HepG2 (cell line): ENCODE results near the gene NME8. TPM values are rescaled to one million over a fixed set of nuclear protein-coding genes. Genes with fewer than 3 reads are reported as not detected.

ENCODE experiments used
- ATAC-seq: fragments of 200-7000 bp; cut with Tn5 transposase; 3 replicates; pipeline ENCODE4 v1.9.1; 2020; ENCODE audit warnings: mild to moderate bottlenecking, moderate library complexity
- BruUV-seq: library from RNA; stranded (reverse); fragments of 400-500 nt; replicated peaks from 2 replicates; lab custom pipeline; 2021; lab: Mats Ljungman, UMichigan
- CTCF ChIA-PET: fragments of 300-600 bp; formaldehyde crosslinking; extraction: SDS; loops from one replicate; lab custom pipeline; 2021; ENCODE audit warnings: low total read pairs, inconsistent platforms, low intra/inter-chr PET ratio; lab: Yijun Ruan, JAX
- POLR2A ChIA-PET: fragments of 350-600 bp; sonication (Branson Sonifier 250); formaldehyde crosslinking; loops from one replicate; lab custom pipeline; 2020; ENCODE audit warnings: antibody characterized with exemption, inconsistent platforms; lab: Yijun Ruan, JAX
- DNase-seq: peaks from one replicate; pipeline ENCODE4 v3.0.0-alpha.2; 2015; ENCODE audit warnings: low spot score
- FAIRE-seq: peaks from 3 replicates; lab custom pipeline; 2011; peaks lifted over from hg19 to GRCh38; lab: Jason Lieb, UNC
- H2AFZ ChIP-seq: one replicate; pipeline ENCODE4 v1.6.1; 2011; ENCODE audit warnings: low read length, inconsistent platforms
- H3K27ac ChIP-seq: fragments of 300-600 bp; 3 replicates; pipeline ENCODE4 v1.8.0; 2011; ENCODE audit warnings: mixed run types, mild to moderate bottlenecking, mixed read lengths, low read length, inconsistent platforms; ENCODE audit not compliant: insufficient read depth; ENCODE audit errors: extremely low read length
- H3K27me3 ChIP-seq, 2 experiments: fragments of 200-600 bp in 1 of 2; 2 replicates in 1 of 2; 3 replicates in 1 of 2; pipeline versions ENCODE4 v1.6.0 to v1.8.0; 2011; ENCODE audit warnings: low read length in 2 of 2, mild to moderate bottlenecking in 2 of 2, moderate library complexity in 2 of 2, inconsistent platforms in 1 of 2; ENCODE audit not compliant: insufficient read depth in 2 of 2, control insufficient read depth in 1 of 2
- H3K36me3 ChIP-seq, 2 experiments: fragments of 200-600 bp in 1 of 2; replicated peaks in 1 of 2; 2 replicates in 1 of 2; 3 replicates in 1 of 2; pipeline versions ENCODE4 v1.5.1 to v1.8.0; 2011; ENCODE audit warnings: low read length in 2 of 2, inconsistent platforms in 1 of 2; ENCODE audit not compliant: insufficient read depth in 2 of 2, control insufficient read depth in 1 of 2
- H3K4me1 ChIP-seq: 2 replicates; pipeline ENCODE4 v1.5.1; 2012; ENCODE audit warnings: low read length, inconsistent platforms; ENCODE audit not compliant: insufficient read depth
- H3K4me2 ChIP-seq: 2 replicates; pipeline ENCODE4 v1.6.0; 2011; ENCODE audit warnings: low read depth, low read length, inconsistent platforms
- H3K4me3 ChIP-seq, 3 experiments: fragments of 200-600 bp in 1 of 3; sonication (generic), shearing (Covaris generic) in 1 of 3; replicated peaks in 1 of 3; 2 replicates each; pipeline ENCODE4 v1.5.1; 2011 to 2016; ENCODE audit warnings: low read length in 3 of 3, inconsistent platforms in 2 of 3, low read depth in 2 of 3, mild to moderate bottlenecking in 2 of 3, control low read depth in 1 of 3, mixed read lengths in 1 of 3; ENCODE audit not compliant: insufficient read depth in 1 of 3
- H3K79me2 ChIP-seq: one replicate; pipeline ENCODE4 v1.6.1; 2011; ENCODE audit warnings: low read length, inconsistent platforms; ENCODE audit not compliant: insufficient read depth
- H3K9ac ChIP-seq: 2 replicates; pipeline ENCODE4 v1.6.0; 2011; ENCODE audit warnings: mild to moderate bottlenecking, low read depth, low read length, inconsistent platforms; ENCODE audit not compliant: insufficient read depth
- H3K9me3 ChIP-seq: 2 replicates; pipeline ENCODE4 v1.5.1; 2012; ENCODE audit warnings: mild to moderate bottlenecking, low read length
- H4K20me1 ChIP-seq: 2 replicates; pipeline ENCODE4 v1.6.0; 2011; ENCODE audit warnings: inconsistent platforms, mild to moderate bottlenecking, low read length, moderate library complexity; ENCODE audit not compliant: insufficient read depth
- CREB1 ChIP-seq, 2 experiments: fragments of 450-650 bp in 1 of 2; IDR thresholded peaks; 2 replicates each; pipeline ENCODE4 v1.6.1; 2016 to 2017; ENCODE audit warnings: control low read depth in 1 of 2, mild to moderate bottlenecking in 1 of 2, missing compliant biosample characterization in 1 of 2, missing genetic modification characterization in 1 of 2
- EHMT2 ChIP-seq: fragments of 200-600 bp; sonication (generic); IDR thresholded peaks from 2 replicates; pipeline ENCODE4 v1.7.0; 2017; ENCODE audit warnings: antibody characterized with exemption, low read depth, low read length, borderline replicate concordance
- ETV6 ChIP-seq: sonication (generic); formaldehyde crosslinking; conservative IDR thresholded peaks from 2 replicates; pipeline ENCODE4 v1.4.0; 2020; ENCODE audit warnings: missing genetic modification reagents
- HDAC6 ChIP-seq: fragments of 200-600 bp; sonication (generic); IDR thresholded peaks from 2 replicates; pipeline ENCODE4 v1.7.0; 2017; ENCODE audit warnings: mild to moderate bottlenecking, antibody characterized with exemption, low read length, low read depth
- IKZF4 ChIP-seq: sonication (generic); formaldehyde crosslinking; IDR thresholded peaks from 2 replicates; pipeline ENCODE4 v1.5.1; 2020; ENCODE audit warnings: borderline replicate concordance, mild to moderate bottlenecking, low read depth, missing genetic modification reagents; ENCODE audit errors: not compliant biosample characterization
- KLF12 ChIP-seq: sonication (generic); formaldehyde crosslinking; IDR thresholded peaks from 2 replicates; pipeline ENCODE4 v1.4.0; 2020; ENCODE audit warnings: missing genetic modification reagents, borderline replicate concordance
- KLF13 ChIP-seq: sonication (generic); formaldehyde crosslinking; IDR thresholded peaks from 2 replicates; pipeline ENCODE4 v1.4.0; 2020; ENCODE audit warnings: mild to moderate bottlenecking, missing genetic modification reagents
- MTF2 ChIP-seq: sonication (generic); formaldehyde crosslinking; IDR thresholded peaks from 2 replicates; pipeline ENCODE4 v1.5.0; 2020; ENCODE audit warnings: missing genetic modification reagents, borderline replicate concordance
- SMAD9 ChIP-seq: sonication (generic); formaldehyde crosslinking; IDR thresholded peaks from 2 replicates; pipeline ENCODE4 v1.5.1; 2020; ENCODE audit warnings: mild to moderate bottlenecking, missing genetic modification reagents
- THAP11 ChIP-seq: IDR thresholded peaks from 2 replicates; pipeline ENCODE4 v1.6.1; 2016; ENCODE audit warnings: missing biosample characterization, missing genetic modification reagents
- ZNF136 ChIP-seq: sonication (generic); formaldehyde crosslinking; IDR thresholded peaks from 2 replicates; pipeline ENCODE4 v1.8.1; 2022; ENCODE audit warnings: low read depth, mild to moderate bottlenecking, moderate library complexity, missing genetic modification reagents
- ZNF549 ChIP-seq: sonication (generic); formaldehyde crosslinking; IDR thresholded peaks from 2 replicates; pipeline ENCODE4 v1.5.0; 2020; ENCODE audit warnings: missing genetic modification reagents
- ZNF577 ChIP-seq: sonication (generic); formaldehyde crosslinking; IDR thresholded peaks from 2 replicates; pipeline ENCODE4 v1.4.0; 2020; ENCODE audit warnings: mild to moderate bottlenecking, low read depth, missing genetic modification reagents, borderline replicate concordance
- ZNF605 ChIP-seq: sonication (generic); formaldehyde crosslinking; IDR thresholded peaks from 2 replicates; pipeline ENCODE4 v1.8.0; 2022; ENCODE audit warnings: mild to moderate bottlenecking, missing genetic modification reagents
- WGBS: methylation state at CpG from one replicate; pipeline ENCODE4 v1.1.6; 2017; ENCODE audit warnings: low lambda C conversion rate; 5-methylcytosine and 5-hydroxymethylcytosine counted together
- in situ Hi-C: cut with HindIII; loops from 2 replicates; pipeline ENCODE4 v1.10.0; 2017; ENCODE audit warnings: low pct_unique_long_range_greater_than_20kb; ENCODE audit not compliant: extremely low pct_ligation_motif_present
- intact Hi-C: fragments of 100-400 bp; cut with micrococcal nuclease; formaldehyde crosslinking; loops from one replicate; pipeline ENCODE4 v1.10.0; 2022; ENCODE audit not compliant: unreplicated experiment
- polyA plus RNA-seq, 8 experiments: library from polyadenylated mRNA; depleted of rRNA in 3 of 8; stranded (reverse) in 7 of 8; unstranded in 1 of 8; fragments of >200 nt; fragmentation: Illumina TruSeq in 4 of 8; extraction: Trizol in 4 of 8; gene quantifications; 2 replicates each; pipeline versions ENCODE4 v1.2.1 to v1.2.3, GENCODE V29; 2011 to 2016; ENCODE audit warnings: low read depth in 4 of 8, missing spikeins in 1 of 8, mixed read lengths in 1 of 8; ENCODE audit not compliant: insufficient read depth in 1 of 8
- total RNA-seq, 5 experiments: library from RNA; depleted of rRNA; stranded (reverse); fragments of >200 nt; fragmentation: Illumina TruSeq; extraction: Trizol; gene quantifications; 2 replicates each; pipeline ENCODE4 v1.2.3, GENCODE V29; 2016; ENCODE audit warnings: low read depth in 1 of 5
- TF ChIP-seq, protein P1 (sequence below): sonication (generic); formaldehyde crosslinking; IDR thresholded peaks from 2 replicates; pipeline ENCODE4 v1.5.0; 2020; ENCODE audit warnings: mild to moderate bottlenecking, missing genetic modification reagents
- TF ChIP-seq, protein P2 (sequence below): sonication (generic); formaldehyde crosslinking; IDR thresholded peaks from 2 replicates; pipeline ENCODE4 v1.4.0; 2020; ENCODE audit warnings: missing genetic modification reagents, mild to moderate bottlenecking, borderline replicate concordance
- TF ChIP-seq, protein P3 (sequence below): sonication (generic); formaldehyde crosslinking; IDR thresholded peaks from 2 replicates; pipeline ENCODE4 v1.5.0; 2020; ENCODE audit warnings: missing genetic modification reagents

NME8 gene
- total and polyA plus RNA-seq, 2 of the 13 experiments (the other 11 are each of a cell fraction or from before 2014, with no cell fraction given), result not detected

DNA sequence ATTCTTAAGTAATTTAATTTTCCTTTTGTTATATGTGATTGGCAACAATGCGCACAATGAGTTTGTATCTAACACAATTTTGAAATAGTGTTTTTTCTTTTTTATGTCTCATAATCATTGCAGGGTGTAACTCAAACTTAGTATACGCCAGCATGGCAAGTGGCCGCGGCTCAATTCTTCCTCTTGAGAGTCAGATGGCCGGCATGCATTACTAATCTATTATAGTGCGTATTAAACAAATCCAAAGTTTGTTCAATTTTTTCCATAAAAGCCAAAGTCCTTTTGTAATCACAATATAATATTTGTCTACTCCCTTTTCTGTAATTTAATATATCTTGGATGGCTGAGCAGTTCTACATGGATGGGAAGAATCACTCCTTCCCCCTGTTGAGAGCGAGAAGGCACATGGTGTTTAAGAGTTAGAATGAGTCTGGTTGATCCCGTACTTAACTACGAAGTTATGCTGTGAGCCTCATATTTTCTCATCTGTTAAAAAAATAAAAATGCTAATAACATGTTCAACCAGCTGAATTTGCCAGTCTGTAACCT, 84.7 kb downstream of the NME8 start:
- 95% methylated on average over 9 of the region's 9 CpGs for WGBS
- Histone ChIP-seq H3K4me3 (no peak overlapping the region), H3K36me3 (peaks cover 0 to 2% of the 10 kb centered on the region in 2 experiments; a peak in 1 of 5 replicates), H3K4me2 (no peak overlapping the region), H3K9me3 (no peaks in the 10 kb centered on the region), H2AFZ (no peak overlapping the region), H3K9ac (no peak overlapping the region), H3K27me3 (no peaks in the 10 kb centered on the region), H3K27ac (no peak overlapping the region)
- FAIRE-seq (no peak), DNase-seq (no peak), ATAC-seq (no peak)
- intact Hi-C loops, result no loop called here
- in situ Hi-C loops, result no loop called here
- ChIA-PET CTCF (no interaction called here), POLR2A (interaction anchor here (1.0 to 3.4 kb wide), 3 partner anchors 12 to 16 kb away, joined by 3 to 14 read pairs (median 11); partner anchors contain the start of gene EPDR1)
- BruUV-seq, result no TSS peak
- TF ChIP-seq EHMT2, result no peak
- no peak for TF ChIP-seq SMAD9
- TF ChIP-seq KLF13 (CRISPR knock-in tag), result no peak
- no peak for TF ChIP-seq MTF2 (CRISPR knock-in tag)
- TF ChIP-seq THAP11 (CRISPR knock-in tag), result no peak
- TF ChIP-seq HDAC6, result no peak
- TF ChIP-seq, protein P1, sequence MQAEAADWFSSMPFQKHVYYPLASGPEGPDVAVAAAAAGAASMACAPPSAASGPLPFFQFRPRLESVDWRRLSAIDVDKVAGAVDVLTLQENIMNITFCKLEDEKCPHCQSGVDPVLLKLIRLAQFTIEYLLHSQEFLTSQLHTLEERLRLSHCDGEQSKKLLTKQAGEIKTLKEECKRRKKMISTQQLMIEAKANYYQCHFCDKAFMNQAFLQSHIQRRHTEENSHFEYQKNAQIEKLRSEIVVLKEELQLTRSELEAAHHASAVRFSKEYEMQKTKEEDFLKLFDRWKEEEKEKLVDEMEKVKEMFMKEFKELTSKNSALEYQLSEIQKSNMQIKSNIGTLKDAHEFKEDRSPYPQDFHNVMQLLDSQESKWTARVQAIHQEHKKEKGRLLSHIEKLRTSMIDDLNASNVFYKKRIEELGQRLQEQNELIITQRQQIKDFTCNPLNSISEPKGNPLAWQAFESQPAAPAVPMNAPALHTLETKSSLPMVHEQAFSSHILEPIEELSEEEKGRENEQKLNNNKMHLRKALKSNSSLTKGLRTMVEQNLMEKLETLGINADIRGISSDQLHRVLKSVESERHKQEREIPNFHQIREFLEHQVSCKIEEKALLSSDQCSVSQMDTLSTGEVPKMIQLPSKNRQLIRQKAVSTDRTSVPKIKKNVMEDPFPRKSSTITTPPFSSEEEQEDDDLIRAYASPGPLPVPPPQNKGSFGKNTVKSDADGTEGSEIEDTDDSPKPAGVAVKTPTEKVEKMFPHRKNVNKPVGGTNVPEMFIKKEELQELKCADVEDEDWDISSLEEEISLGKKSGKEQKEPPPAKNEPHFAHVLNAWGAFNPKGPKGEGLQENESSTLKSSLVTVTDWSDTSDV (CRISPR knock-in tag), result no peak
- TF ChIP-seq, protein P2, sequence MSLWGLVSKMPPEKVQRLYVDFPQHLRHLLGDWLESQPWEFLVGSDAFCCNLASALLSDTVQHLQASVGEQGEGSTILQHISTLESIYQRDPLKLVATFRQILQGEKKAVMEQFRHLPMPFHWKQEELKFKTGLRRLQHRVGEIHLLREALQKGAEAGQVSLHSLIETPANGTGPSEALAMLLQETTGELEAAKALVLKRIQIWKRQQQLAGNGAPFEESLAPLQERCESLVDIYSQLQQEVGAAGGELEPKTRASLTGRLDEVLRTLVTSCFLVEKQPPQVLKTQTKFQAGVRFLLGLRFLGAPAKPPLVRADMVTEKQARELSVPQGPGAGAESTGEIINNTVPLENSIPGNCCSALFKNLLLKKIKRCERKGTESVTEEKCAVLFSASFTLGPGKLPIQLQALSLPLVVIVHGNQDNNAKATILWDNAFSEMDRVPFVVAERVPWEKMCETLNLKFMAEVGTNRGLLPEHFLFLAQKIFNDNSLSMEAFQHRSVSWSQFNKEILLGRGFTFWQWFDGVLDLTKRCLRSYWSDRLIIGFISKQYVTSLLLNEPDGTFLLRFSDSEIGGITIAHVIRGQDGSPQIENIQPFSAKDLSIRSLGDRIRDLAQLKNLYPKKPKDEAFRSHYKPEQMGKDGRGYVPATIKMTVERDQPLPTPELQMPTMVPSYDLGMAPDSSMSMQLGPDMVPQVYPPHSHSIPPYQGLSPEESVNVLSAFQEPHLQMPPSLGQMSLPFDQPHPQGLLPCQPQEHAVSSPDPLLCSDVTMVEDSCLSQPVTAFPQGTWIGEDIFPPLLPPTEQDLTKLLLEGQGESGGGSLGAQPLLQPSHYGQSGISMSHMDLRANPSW, result no peak
- no peak for TF ChIP-seq KLF12
- no peak for TF ChIP-seq IKZF4 (CRISPR knock-in tag)
- TF ChIP-seq ZNF605 (CRISPR knock-in tag), result no peak
- no peak for TF ChIP-seq ZNF577 (CRISPR knock-in tag)
- TF ChIP-seq, protein P3, sequence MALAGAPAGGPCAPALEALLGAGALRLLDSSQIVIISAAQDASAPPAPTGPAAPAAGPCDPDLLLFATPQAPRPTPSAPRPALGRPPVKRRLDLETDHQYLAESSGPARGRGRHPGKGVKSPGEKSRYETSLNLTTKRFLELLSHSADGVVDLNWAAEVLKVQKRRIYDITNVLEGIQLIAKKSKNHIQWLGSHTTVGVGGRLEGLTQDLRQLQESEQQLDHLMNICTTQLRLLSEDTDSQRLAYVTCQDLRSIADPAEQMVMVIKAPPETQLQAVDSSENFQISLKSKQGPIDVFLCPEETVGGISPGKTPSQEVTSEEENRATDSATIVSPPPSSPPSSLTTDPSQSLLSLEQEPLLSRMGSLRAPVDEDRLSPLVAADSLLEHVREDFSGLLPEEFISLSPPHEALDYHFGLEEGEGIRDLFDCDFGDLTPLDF, result no peak
- TF ChIP-seq ZNF549 (CRISPR knock-in tag), result no peak
- TF ChIP-seq CREB1 (IDR thresholded peaks at IDR 0.05), result no peak
- TF ChIP-seq CREB1 (CRISPR knock-in tag; IDR thresholded peaks at IDR 0.05), result no peak
- no peak for TF ChIP-seq ETV6 (CRISPR knock-in tag)
- no peak for TF ChIP-seq ZNF136
- TF ChIP-seq, all 625 proteins: peak for 0
- Histone ChIP-seq H3K79me2 (peaks cover 29% of the 10 kb centered on the region), H3K4me1 (peaks cover 9% of the 10 kb centered on the region), H4K20me1 (no peaks in the 10 kb centered on the region)
